GM19372 (cell line): Measurements from ENCODE around the gene EP400.
"Not testable (repeated sequence)": the region's sequence is repeated elsewhere in the genome, so short reads cannot be mapped to it uniquely, and the experiment has no call there.

Experiments used
- ATAC-seq: cut with Tn5 transposase; IDR thresholded peaks from one replicate; pipeline ENCODE4 v1.9.1; 2021; ENCODE audit warnings: mild to moderate bottlenecking, low read depth, moderate library complexity; ENCODE audit not compliant: unreplicated experiment

EP400 gene

DNA sequence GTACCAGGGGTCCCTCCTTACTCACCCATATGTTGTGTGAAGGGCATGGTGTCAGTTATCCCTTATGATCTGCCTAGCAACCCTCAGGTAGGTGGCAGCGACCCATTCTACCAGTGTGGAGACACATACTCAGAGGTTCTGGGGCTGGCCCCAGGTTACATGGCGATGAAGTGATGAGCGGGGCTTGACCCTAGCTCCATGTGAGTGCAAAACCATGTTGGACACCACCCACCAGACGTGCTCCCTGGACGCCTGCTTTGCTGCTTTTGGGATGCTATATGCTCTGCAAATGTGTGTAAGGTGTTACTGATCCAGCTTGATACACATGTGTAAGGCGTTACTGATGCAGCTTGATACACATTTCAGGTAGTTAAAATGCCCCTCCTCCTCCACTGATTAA is 33.3 kb downstream of the EP400 start:
- ATAC-seq = no peak

DNA sequence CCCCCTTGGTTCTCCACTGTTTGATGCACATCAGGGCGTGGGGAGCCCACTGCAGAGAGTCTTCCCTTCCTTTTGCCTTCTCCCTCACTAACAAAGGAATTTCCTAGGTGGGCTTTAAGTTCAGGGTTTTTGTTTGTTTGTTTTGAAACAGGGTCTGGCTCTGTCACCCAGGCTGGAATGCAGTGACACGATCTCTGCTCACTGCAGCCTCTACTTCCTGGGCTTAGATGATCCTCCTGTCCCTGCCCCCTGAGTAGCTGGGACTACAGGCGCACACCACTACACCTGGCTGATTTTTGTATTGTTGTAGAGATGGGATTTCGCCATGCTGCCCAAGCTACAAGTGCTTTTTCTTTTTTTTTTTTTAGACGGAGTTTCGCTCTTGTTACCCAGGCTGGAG is 33.8 kb downstream of the EP400 start:
- no peak for ATAC-seq

DNA sequence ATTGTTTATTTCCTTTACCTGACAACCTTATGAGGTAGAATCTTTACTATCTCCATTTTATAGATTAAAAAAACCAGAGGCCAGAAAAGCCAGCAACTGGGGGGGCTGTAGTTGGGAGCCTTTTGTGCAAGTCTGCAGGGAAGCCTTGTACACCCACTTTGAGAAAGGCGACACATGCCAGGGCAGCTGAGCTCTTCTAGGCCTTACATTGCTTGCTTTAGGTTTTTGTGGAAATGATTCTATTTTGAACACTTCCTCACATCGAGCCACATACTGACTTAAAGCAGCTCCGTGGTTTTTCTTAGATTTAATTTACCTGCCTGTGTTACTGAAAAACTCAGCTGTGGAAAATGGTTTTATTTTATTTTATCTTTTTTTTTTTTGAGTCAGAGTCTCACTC is 34.6 kb downstream of the EP400 start:
- ATAC-seq = no peak

DNA sequence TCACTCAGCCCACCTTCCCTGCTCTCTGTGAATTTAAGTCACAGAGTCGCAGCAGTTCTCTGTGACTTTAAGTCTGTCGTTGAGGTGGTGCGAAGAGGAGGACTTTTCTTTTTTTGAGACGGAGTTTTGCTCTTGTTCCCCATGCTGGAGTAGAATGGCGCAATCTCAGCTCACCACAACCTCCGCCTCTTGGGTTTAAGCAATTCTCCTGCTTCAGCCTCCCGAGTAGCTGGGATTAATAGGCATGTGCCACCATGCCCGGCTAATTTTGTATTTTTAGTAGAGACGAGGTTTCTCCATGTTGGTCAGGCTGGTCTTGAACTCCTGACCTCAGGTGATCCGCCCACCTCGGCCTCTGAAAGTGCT is 35.8 kb downstream of the EP400 start:
- not testable (repeated sequence) for ATAC-seq

DNA sequence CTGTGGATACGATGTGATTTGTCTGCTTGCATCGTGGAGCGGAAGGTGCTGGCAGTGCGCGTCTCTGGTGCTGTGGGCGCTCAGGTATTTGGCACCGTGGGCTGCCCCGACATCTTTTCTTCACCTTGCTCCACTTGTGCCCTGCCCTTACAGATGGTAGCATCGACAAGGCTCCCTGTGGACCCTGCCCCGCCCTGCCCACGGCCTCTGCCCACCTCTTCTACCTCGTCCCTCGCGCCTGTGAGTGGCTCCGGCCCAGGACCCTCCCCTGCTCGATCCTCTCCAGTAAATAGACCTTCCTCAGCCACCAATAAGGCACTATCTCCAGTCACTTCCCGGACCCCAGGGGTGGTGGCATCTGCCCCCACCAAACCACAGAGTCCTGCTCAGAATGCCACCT is 36.6 kb downstream of the EP400 start:
- no peak for ATAC-seq

DNA sequence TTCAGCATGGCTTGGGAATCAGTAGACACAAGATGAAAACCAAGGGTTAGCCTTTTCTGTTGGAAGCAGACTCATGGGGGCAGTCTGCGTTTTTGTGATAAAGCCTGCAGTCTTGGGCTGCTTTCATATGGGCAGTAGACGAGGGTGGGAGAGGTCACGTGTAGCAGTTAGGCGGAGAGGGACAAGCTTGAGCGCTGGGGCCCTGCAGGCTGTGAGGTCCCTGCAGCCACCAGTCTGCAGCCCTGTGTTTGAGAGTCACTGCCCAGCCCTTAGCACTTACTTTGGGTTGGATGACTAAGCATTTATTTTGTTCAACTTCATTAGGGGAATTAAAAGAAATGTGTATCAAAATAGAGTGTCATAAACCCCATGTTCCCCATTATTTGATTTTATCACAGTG is 37.2 kb downstream of the EP400 start:
- ATAC-seq = no peak

DNA sequence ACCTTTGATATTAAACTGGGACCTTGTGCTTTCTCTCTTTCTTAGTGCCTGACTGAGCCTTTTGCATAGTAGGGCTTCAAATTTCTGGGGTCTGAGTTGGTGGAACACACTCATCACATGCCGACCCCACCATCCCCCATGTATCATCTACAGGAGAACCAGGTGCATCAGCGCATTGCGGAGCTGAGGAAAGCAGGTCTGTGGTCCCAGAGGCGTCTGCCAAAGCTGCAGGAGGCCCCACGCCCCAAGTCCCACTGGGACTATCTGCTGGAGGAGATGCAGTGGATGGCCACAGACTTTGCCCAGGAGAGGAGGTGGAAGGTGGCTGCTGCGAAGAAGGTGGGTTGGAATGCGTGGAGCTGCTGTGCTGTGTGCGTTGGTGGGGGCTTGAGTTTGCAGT is 37.8 kb downstream of the EP400 start:
- no peak for ATAC-seq

DNA sequence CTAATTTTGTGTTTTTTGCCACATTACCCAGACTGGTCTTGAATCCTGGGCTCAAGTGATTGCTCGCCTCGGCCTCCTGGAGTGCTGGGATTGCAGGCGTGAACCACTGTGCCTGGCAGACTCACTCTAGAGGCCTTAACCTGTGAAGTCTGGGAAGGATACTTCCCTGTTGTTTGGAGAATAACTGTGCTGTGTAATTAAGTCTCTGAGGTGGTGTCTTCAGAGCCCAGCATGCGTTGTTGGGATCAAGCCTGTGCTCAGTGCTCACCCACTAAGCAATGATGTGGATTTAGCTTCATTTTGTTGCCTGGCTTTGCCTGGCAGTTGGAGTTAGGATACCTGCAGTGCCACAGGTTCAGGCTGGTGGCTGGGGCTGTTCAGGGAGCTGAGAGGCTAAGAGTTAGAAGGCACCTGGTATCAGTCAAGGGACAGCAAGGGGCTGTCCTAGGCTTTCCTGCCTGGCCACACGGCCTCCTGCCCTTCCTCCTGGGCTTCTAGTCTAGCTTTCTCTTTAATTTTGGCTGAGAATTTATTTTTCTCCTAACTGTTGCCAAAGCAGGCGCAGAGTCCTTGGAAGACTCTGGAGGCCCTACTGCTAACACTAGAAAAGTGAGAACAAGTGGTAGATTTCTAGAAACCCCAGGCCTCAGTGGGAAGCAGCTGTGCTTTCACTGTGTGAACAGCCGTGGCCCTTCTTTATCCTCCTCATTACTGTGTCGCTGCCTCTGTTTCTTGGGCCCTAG is 38.5 kb downstream of the EP400 start:
- no peak for ATAC-seq

DNA sequence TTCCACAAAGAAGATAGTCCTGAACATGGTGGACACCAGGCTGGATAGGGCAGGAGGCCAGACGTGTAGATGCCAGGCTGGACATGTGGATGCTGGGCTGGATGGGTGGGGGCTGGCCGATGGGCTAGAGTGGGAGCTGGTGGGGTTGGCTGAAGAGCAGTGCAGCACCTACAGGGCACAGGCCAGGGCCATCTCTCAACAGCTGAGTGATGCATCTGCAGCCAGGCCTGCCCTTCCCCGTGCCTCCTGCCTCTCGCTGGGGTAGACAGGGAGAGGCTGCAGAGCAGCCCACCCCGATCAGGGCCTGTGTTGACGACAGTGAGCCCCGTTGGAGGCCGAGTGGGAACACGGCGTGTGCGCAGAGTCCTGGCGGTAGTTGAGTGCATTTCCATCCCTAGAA is 39.3 kb downstream of the EP400 start:
- ATAC-seq = no peak

DNA sequence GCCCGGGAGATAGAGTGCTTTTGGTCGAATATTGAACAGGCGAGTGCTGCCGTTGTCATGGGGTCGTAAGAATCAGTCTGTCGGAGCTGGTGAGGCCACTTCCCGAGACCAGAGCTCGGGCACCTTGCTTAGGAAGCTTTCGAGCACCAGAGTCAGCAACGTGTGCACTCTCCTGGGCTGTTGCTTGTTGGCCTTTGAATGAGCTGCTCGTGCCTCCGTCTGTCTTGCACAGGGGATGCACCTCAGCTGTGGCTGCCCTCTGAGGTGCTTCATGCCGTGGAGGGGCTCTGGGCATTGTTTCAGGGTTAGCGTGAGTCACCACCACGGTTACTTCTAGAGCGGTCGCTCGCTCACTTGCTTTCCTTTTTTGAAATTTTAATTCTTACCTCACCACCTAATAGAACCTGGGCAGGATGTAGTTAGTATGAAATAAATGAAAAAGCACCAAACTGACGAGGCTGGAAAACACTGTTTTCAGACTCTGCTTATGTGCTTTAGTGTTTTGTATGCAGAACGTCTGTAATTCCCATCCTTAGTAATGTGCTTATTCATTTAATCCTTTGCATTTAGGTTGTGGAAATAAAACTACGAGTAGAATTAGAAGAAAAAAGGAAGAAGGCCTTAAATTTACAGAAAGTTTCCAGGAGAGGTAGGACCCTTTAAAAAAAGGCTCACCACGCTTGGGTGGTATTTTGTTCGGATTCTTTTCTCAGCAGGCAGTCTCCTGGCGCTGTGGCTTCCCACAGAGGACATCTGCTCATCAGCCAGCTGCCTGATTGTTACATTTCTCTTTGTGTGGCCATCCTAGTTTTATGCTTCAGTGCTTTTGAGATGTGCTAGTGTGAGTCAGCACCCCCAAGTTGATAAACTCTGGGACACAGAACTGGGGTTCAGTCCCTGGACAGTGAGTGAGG is 40.6 kb downstream of the EP400 start:
- ATAC-seq = no peak

DNA sequence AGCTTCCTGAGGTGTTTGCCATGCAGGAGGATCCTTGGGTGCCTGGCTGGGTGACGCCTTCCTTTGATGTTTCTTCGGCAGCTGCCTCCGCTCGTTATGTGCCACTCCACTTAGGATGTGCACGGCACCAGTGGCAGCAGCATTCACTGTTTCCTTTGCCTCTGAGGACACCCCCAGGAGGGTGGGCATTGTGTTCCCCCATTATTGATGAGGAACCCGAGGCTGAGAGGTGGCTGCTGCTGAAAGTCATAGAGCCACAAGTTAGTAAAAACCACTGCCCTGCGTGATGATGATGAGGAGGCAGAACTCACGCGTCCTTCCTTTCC is 41.2 kb downstream of the EP400 start:
- no peak for ATAC-seq

DNA sequence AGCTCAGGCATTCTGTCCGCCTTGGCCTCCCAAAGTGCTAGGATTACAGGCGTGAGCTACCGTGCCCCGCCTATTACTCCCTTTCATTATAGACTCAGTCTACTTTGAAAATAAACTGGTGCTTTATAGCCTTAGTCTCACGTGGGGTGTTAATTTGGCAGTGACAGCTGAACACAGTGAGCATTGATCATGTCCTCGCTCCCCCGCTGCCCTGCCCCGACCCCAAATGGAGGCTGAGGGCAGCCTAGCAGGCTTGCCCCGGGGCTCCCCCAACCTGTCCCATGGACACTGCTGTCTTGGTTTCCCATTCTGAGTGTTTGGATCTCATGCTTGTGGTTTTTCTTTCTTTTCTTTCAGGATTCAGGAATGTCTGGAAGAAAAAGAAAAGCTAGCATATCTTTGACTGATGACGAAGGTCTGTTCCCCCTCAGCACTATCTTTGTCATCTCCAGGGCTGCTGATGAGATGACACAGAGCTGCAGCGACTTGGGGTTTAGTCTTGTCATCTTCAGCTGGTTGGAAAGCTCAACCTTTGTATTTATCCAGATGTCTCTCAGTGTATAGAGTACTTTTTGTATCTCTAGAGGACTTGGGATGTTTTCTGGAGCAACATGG is 42.2 kb downstream of the EP400 start:
- no peak for ATAC-seq

DNA sequence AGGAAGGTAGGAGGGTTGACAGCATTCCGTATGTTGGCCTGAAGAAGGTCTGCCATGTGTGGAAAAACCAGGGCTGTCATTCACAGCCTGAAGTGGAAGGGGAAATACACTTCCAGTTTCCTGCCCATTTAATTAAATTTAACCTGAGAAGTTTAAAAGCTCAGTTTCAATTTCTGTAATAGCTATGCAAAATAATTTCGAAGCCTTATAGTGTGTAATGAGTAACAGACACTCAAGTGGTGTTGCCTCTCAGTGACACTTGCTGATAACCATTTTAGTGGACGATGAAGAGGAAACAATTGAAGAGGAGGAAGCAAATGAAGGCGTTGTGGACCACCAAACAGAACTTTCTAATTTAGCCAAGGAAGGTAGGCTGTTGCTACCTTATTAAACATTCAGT is 44.8 kb downstream of the EP400 start:
- ATAC-seq = peak; percentile 61

DNA sequence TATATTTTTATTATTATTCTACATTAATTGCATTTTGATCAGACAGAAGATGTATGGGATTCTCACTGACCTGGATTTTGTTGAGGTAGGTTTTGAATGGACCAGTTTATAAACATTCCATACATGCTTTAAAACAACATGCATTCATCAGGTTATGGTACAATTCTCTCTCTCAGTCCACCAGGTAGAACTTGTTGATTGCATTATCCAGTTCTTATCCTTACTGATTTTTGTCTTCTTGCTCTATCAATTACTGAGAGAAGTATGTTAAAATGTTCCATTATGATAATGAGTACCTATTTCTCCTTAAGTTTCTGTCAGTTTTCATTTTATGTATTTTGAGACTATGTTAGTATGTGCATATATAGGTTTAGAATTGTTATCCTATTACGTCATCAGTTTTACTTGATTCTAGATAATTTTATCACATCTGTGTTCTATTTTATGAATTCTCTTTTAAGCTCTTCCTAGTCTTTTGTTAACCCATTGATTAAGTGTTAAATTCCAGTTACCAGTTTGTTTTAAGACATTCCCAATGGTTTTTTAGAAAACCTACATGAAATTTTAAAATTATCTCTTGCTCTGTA is 50.6 kb downstream of the EP400 start:
- no peak for ATAC-seq

DNA sequence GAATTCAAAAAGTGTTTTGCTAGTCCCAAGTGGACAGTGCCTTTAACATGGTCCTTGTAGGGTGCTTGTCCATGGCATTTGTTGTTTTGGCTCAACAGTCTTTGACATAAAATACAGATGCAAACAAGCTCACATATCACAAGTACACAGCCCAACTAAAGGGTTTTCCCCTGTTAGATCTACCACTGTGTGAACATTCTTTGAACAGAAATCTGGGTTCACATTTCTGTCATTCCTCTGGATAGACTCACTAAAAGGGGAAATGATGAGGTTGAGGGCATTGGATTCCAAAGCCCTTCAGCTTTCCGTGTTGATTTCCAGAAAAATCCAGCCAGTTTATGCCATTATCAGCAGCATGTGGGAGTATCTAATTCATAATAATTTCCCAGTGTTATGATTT is 54.1 kb downstream of the EP400 start:
- ATAC-seq = no peak

DNA sequence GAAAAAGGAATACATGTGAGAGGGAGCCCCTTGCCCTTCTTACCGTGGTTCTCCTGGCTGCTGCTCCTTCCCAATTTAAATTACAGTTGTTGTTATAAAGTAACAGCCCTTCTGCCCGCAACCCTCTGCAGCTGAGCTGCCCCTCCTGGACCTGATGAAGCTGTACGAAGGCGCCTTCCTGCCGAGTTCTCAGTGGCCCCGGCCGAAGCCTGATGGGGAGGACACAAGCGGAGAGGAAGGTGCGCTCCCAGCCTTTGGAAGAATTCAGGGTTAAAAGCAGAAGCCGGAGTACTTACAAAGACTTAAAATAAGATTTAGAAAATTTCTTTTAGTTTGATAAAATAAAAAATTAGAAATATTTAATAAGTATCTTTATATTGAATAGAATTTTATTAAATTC is 55.2 kb downstream of the EP400 start:
- ATAC-seq = no peak

DNA sequence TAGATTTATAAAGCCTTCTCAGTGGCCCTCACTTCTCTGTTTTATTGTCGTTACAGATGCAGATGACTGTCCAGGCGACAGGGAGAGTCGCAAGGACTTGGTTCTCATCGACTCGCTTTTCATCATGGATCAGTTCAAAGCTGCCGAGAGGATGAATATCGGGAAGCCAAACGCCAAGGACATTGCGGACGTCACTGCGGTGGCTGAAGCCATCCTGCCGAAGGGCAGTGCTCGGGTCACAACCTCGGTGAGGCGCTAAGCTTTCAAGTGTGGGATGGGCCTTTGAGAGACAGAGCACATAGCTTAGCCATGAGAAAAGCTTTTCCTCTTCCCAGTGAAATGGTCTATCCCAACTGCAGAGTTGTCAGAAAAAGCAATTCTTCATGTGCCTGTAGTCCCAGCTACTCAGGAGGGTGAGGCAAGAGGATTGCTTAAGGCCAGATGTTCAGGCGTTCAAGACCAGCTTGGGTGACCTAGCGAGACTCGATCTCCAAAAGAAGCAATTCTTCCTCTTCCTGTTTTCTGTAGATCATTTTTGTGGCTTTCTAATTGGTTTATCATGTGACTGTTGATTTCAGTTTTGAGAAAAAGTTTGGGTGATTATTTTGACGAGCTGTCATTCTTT is 56.4 kb downstream of the EP400 start:
- ATAC-seq = no peak

DNA sequence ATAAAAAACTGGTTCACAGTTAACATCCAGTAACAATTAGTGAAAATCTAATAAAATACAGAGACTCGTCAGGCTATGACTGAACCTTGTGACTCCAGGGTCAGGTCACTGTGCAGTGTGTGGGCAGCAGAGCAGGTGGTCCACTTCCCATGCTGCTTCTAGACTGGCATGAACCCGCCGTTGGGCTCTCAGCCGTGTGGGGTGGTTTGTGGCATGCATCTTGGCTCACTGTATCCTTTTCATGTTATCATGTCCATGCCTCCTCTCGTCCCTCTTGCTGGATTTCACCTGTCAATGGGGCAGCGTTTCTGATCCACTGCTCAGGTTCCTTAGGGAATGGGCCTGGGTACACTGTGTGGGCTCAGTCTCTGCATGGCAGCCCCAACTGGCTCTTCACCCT is 57.3 kb downstream of the EP400 start:
- no peak for ATAC-seq

DNA sequence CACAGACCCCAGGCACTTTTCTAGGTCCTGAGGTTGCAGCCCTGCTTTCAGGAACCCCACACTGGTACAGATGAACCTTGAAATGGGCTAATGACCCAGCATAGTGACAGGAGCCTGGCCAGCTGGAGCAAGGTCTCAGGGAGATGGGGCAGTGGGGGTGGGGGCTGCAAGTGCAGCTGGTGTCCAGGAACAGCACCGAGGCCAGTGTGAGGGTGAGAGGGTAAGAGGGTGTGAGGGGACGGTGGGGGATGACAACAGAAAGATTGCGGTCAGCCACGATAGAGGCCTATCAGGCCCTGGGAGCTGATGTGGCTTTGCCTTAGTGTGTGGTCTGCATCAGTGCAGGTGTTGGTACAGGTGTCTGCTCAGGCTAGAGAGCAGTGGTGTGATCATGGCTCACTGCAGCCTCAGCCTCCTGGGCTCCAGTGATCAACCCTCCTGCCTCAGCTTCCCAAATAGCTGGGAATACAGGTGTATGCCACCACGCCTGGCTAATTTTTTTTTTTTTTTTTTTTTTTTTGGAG is 59.7 kb downstream of the EP400 start:
- ATAC-seq = no peak

DNA sequence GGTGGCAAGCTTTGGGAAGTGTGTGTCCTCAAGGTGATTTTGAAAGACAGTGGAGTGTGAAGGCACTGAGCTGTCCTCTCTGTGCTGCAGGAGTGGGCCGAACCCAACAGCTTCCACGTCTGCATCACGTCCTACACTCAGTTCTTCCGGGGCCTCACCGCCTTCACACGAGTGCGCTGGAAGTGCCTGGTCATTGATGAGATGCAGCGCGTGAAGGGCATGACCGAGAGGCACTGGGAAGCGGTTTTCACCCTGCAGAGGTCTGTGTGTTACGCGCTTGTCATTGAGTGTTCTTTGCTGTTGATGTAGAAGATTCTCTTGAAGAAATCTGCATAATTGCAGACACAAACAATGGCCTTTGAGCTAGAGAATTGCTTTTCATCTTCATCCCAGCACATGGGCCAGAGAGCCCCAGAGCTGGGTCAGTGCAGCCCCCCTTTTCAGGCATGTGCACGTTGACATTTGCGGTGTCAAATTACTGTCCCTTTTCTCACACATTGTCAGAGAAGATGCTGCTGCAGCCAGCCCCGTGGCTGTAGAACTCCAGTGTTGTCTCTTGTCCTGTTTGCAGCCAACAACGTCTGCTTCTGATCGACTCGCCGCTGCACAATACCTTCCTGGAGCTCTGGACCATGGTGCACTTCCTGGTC is 63.3 kb downstream of the EP400 start:
- ATAC-seq = no peak
